Smooth muscle cell of the coronary artery (primary cell): ENCODE measurements around the gene UQCR10. TPM values are rescaled to one million over a fixed set of nuclear protein-coding genes. Genes with fewer than 3 reads are reported as not detected.

Source experiments
- total RNA-seq: library from RNA; depleted of rRNA; stranded (reverse); fragments of >200 nt; gene quantifications from 2 replicates; pipeline ENCODE4 v1.2.3, GENCODE V29; 2014; ENCODE audit warnings: low replicate concordance

The UQCR10 gene
- 133 and 145 TPM in 2 replicates for total RNA-seq

GRCh38 chr22:29767171-29768051 is at the start of gene UQCR10:
UQCR10 (plus strand) TSS chr22:29767369; CDS start chr22:29767399, 30 bp downstream.

GRCh38 chr22:29719899-29720645 is 47.1 kb upstream of the UQCR10 start, which contains the start of gene CABP7:
CABP7 (plus strand) TSS chr22:29720003; CDS start chr22:29720425, 422 bp downstream.

GRCh38 chr22:29766632-29767170 is 468 bp upstream of the UQCR10 start, which contains the start of gene ZMAT5:
ZMAT5 (minus strand) TSS chr22:29767007; CDS start chr22:29748544, 18,463 bp downstream.

Other genes with a start within 250 kb of the UQCR10 start
- 43.5 and 44.3 TPM in 2 replicates for gene THOC5, start 213.6 kb upstream of the UQCR10 start, total RNA-seq
- 27.6 and 59.8 TPM in 2 replicates for gene NIPSNAP1, start 186.3 kb upstream of the UQCR10 start, total RNA-seq
- 57.7 and 116 TPM in 2 replicates for gene NF2, start 163.7 kb upstream of the UQCR10 start, total RNA-seq
- gene CABP7, start 47.4 kb upstream of the UQCR10 start, total RNA-seq = not detected in 2 replicates
- gene ZMAT5, start 362 bp upstream of the UQCR10 start, total RNA-seq = 9.6 and 17.7 TPM in 2 replicates
- 26.7 and 27.8 TPM in 2 replicates for gene ASCC2, start 70.9 kb downstream of the UQCR10 start, total RNA-seq
- gene MTMR3, start 115.8 kb downstream of the UQCR10 start, total RNA-seq = 17.7 and 18.8 TPM in 2 replicates